HEK293T (cell line): ENCODE results near the gene TSC2.
A peak's percentile ranks its signal among the peaks of the same experiment; 100 is the strongest.

Experiments used
- ARNT ChIP-seq: fragments of 450-650 bp; IDR thresholded peaks from 2 replicates; pipeline ENCODE4 v1.6.1; 2017; ENCODE audit warnings: mild to moderate bottlenecking
- BHLHE40 ChIP-seq: fragments of 450-650 bp; IDR thresholded peaks from 2 replicates; pipeline ENCODE4 v1.6.1; 2016; ENCODE audit warnings: mild to moderate bottlenecking, moderate library complexity, borderline replicate concordance
- ELF4 ChIP-seq: fragments of 450-650 bp; IDR thresholded peaks from 2 replicates; pipeline ENCODE4 v1.6.1; 2017; ENCODE audit warnings: antibody characterized with exemption
- FOXK2 ChIP-seq: fragments of 450-650 bp; IDR thresholded peaks from 2 replicates; pipeline ENCODE4 v1.6.1; 2016; ENCODE audit warnings: mild to moderate bottlenecking
- FOXM1 ChIP-seq: fragments of 450-650 bp; IDR thresholded peaks from 2 replicates; pipeline ENCODE4 v1.6.1; 2017; ENCODE audit warnings: mild to moderate bottlenecking, borderline replicate concordance
- L3MBTL2 ChIP-seq: fragments of 450-650 bp; conservative IDR thresholded peaks from 2 replicates; pipeline ENCODE4 v1.6.1; 2016; ENCODE audit warnings: mild to moderate bottlenecking
- NFRKB ChIP-seq: fragments of 450-650 bp; IDR thresholded peaks from 2 replicates; pipeline ENCODE4 v1.6.1; 2016; ENCODE audit warnings: mild to moderate bottlenecking, moderate library complexity
- SP1 ChIP-seq: fragments of 450-650 bp; IDR thresholded peaks from 2 replicates; pipeline ENCODE4 v1.6.1; 2017
- SUZ12 ChIP-seq: fragments of 450-650 bp; IDR thresholded peaks from 2 replicates; pipeline ENCODE4 v1.6.1; 2016; ENCODE audit warnings: mild to moderate bottlenecking
- TARDBP ChIP-seq: fragments of 450-650 bp; IDR thresholded peaks from 2 replicates; pipeline ENCODE4 v1.6.1; 2016

DNA sequence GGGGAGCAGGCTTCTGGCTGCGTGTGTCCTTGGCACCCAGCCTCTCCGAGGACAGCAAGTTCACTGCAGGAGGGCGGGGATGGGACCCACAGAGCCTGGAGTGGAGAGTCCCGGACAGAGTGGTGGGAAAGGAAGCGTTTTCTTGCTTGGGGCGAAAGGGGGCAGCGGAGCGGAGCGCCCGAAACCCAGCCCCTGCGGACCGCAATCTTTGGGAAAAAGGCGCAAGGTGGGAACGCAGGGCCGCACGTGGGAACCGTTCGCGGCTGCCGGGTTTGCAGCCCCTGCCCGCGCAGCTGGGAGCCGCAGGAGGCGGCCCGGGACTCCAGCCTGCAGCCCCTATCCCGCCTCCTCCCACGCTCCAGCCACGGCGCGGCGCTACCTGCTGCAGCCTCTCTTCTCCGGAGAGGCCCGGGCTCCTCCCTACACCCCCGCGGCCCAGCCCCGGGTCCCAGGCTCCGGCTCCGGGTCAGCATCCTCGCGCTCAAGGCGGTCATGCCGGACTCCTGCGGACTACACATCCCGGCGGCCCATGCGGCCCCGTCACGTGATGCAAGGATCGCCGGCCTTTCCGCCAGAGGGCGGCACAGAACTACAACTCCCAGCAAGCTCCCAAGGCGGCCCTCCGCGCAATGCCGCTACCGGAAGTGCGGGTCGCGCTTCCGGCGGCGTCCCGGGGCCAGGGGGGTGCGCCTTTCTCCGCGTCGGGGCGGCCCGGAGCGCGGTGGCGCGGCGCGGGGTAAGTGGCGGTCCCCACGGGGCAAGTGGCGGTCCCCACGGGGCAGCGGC, at the start of gene TSC2, which contains the start of gene NTHL1:
- no peak for TF ChIP-seq BHLHE40
- peak; percentile 84 for TF ChIP-seq L3MBTL2
- peak; percentile 81; the same call in 1 of the 2 replicates for TF ChIP-seq ELF4
- no peak for TF ChIP-seq SP1
- TF ChIP-seq NFRKB, result no peak
- no peak for TF ChIP-seq TARDBP
- no peak for TF ChIP-seq ARNT
- TF ChIP-seq FOXK2, result no peak
- TF ChIP-seq SUZ12, result no peak
- no peak for TF ChIP-seq FOXM1
